ENCODE data around the gene CELSR2. TPM values are rescaled to one million over a fixed set of nuclear protein-coding genes. Genes with fewer than 3 reads are reported as not detected.
"Not testable (repeated sequence)": the region's sequence is repeated elsewhere in the genome, so short reads cannot be mapped to it uniquely, and the experiment has no call there.

CELSR2 gene
- total RNA-seq, 1 experiment from 2014 or later = 30.2 TPM

- TF ChIP-seq CTCF (conservative IDR thresholded peaks at IDR 0.05; ENCODE audit: low read depth, low read length) (no peak), EZH2 (IDR thresholded peaks at IDR 0.05; ENCODE audit: borderline replicate concordance, low read depth, low read length, poor library complexity, severe bottlenecking) (no peak)
- Histone ChIP-seq H3K4me3 (ENCODE audit: low read depth, low read length, poor library complexity, severe bottlenecking) (no peak overlapping the region), H3K36me3 (ENCODE audit: insufficient read depth, low read length, poor library complexity, severe bottlenecking) (no peaks in the 10 kb centered on the region), H3K9me3 (ENCODE audit: low read depth, low read length, poor library complexity, severe bottlenecking) (no peaks in the 10 kb centered on the region), H3K4me1 (ENCODE audit: insufficient read depth, low read length, poor library complexity, severe bottlenecking) (no peaks in the 10 kb centered on the region), H3K27ac (ENCODE audit: low read depth, low read length, poor library complexity, severe bottlenecking) (no peak overlapping the region), H3K27me3 (replicated peaks; ENCODE audit: insufficient read depth, low read depth, low read length, poor library complexity) (no peaks in the 10 kb centered on the region)
- intact Hi-C loops (cut with micrococcal nuclease; ENCODE audit: unreplicated experiment) = no loop called here
- POLR2A ChIA-PET (ENCODE audit: low non-redundant PET) = no interaction called here
- DNase-seq (ENCODE audit: low spot score) = no peak
- BruUV-seq (replicated peaks) = no TSS peak
- CTCF ChIA-PET = no interaction called here
Measured at GRCh38 chr1:109300650-109301151, 51.4 kb downstream of the CELSR2 start.

GRCh38 chr1:109301874-109302273 lies 52.5 kb downstream of the CELSR2 start:
- H3K27me3 ChIP-seq (replicated peaks; ENCODE audit: insufficient read depth, low read depth, low read length, poor library complexity) = no peaks in the 10 kb centered on the region
- H3K4me1 ChIP-seq (ENCODE audit: insufficient read depth, low read length, poor library complexity, severe bottlenecking) = peaks cover 2% of the 10 kb centered on the region
- no peak for DNase-seq (ENCODE audit: low spot score)
- no peak for TF ChIP-seq EZH2 (IDR thresholded peaks at IDR 0.05; ENCODE audit: borderline replicate concordance, low read depth, low read length, poor library complexity, severe bottlenecking)
- no peak for TF ChIP-seq CTCF (conservative IDR thresholded peaks at IDR 0.05; ENCODE audit: low read depth, low read length)
- H3K27ac ChIP-seq (ENCODE audit: low read depth, low read length, poor library complexity, severe bottlenecking) = no peak overlapping the region
- no peaks in the 10 kb centered on the region for H3K9me3 ChIP-seq (ENCODE audit: low read depth, low read length, poor library complexity, severe bottlenecking)
- H3K36me3 ChIP-seq (ENCODE audit: insufficient read depth, low read length, poor library complexity, severe bottlenecking) = no peaks in the 10 kb centered on the region
- no TSS peak for BruUV-seq (replicated peaks)
- intact Hi-C loops (cut with micrococcal nuclease; ENCODE audit: unreplicated experiment) = no loop called here
- H3K4me3 ChIP-seq (ENCODE audit: low read depth, low read length, poor library complexity, severe bottlenecking) = no peak overlapping the region
- POLR2A ChIA-PET (ENCODE audit: low non-redundant PET) = no interaction called here
- CTCF ChIA-PET = no interaction called here

GRCh38 chr1:109304226-109304920 lies 55.0 kb downstream of the CELSR2 start:
- TF ChIP-seq CTCF (conservative IDR thresholded peaks at IDR 0.05; ENCODE audit: low read depth, low read length) = no peak
- TF ChIP-seq EZH2 (IDR thresholded peaks at IDR 0.05; ENCODE audit: borderline replicate concordance, low read depth, low read length, poor library complexity, severe bottlenecking) = no peak
- ChIA-PET CTCF (no interaction called here), POLR2A (ENCODE audit: low non-redundant PET) (no interaction called here)
- no peak overlapping the region for H3K4me3 ChIP-seq (ENCODE audit: low read depth, low read length, poor library complexity, severe bottlenecking)
- H3K27ac ChIP-seq (ENCODE audit: low read depth, low read length, poor library complexity, severe bottlenecking) = no peak overlapping the region
- DNase-seq (ENCODE audit: low spot score) = no peak
- H3K9me3 ChIP-seq (ENCODE audit: low read depth, low read length, poor library complexity, severe bottlenecking) = no peaks in the 10 kb centered on the region
- H3K27me3 ChIP-seq (replicated peaks; ENCODE audit: insufficient read depth, low read depth, low read length, poor library complexity) = no peaks in the 10 kb centered on the region
- BruUV-seq (replicated peaks) = no TSS peak
- peaks cover 14% of the 10 kb centered on the region for H3K4me1 ChIP-seq (ENCODE audit: insufficient read depth, low read length, poor library complexity, severe bottlenecking)
- H3K36me3 ChIP-seq (ENCODE audit: insufficient read depth, low read length, poor library complexity, severe bottlenecking) = no peaks in the 10 kb centered on the region
- intact Hi-C loops (cut with micrococcal nuclease; ENCODE audit: unreplicated experiment) = no loop called here

GRCh38 chr1:109305991-109306390 lies 56.7 kb downstream of the CELSR2 start:
- POLR2A ChIA-PET (ENCODE audit: low non-redundant PET); CTCF ChIA-PET; H3K4me3 ChIP-seq (ENCODE audit: low read depth, low read length, poor library complexity, severe bottlenecking); H3K9me3 ChIP-seq (ENCODE audit: low read depth, low read length, poor library complexity, severe bottlenecking); H3K36me3 ChIP-seq (ENCODE audit: insufficient read depth, low read length, poor library complexity, severe bottlenecking); H3K27ac ChIP-seq (ENCODE audit: low read depth, low read length, poor library complexity, severe bottlenecking); DNase-seq (ENCODE audit: low spot score); intact Hi-C loops (cut with micrococcal nuclease; ENCODE audit: unreplicated experiment); BruUV-seq (replicated peaks); H3K27me3 ChIP-seq (replicated peaks; ENCODE audit: insufficient read depth, low read depth, low read length, poor library complexity): not testable (repeated sequence)
- H3K4me1 ChIP-seq (ENCODE audit: insufficient read depth, low read length, poor library complexity, severe bottlenecking) = peaks cover 14% of the 10 kb centered on the region
